Spleen (tissue), 7 donors: ENCODE data around the gene TUBB1.

ENCODE experiments used
- POLR2A ChIP-seq, 3 donors: fragments of 450-650 bp; IDR thresholded peaks; one replicate each; pipeline ENCODE4 v1.5.1; 2017; ENCODE audit warnings: antibody characterized with exemption in 3 of 3, mild to moderate bottlenecking in 1 of 3
- TF ChIP-seq, protein P1 (sequence below), 11 experiments: fragments of 200-600 bp in 7 of 11; fragments of 450-650 bp in 4 of 11; sonication (generic) in 4 of 11; IDR thresholded peaks in 8 of 11; conservative IDR thresholded peaks in 3 of 11; 1 replicate in 7 of 11; 2 replicates in 4 of 11; pipeline versions ENCODE4 v1.4.0 to v1.8.0; 2016 to 2021; ENCODE audit warnings: antibody characterized with exemption in 11 of 11, inconsistent platforms in 4 of 11, mild to moderate bottlenecking in 1 of 11
- donor health status: DM: no; HTN: no; CAD: no; lungs with moderate emphysema.
- donor health status: DM: no; HTN: no; CAD: no.
- donor health status: DM: no; HTN: no; CAD: no.

DNA sequence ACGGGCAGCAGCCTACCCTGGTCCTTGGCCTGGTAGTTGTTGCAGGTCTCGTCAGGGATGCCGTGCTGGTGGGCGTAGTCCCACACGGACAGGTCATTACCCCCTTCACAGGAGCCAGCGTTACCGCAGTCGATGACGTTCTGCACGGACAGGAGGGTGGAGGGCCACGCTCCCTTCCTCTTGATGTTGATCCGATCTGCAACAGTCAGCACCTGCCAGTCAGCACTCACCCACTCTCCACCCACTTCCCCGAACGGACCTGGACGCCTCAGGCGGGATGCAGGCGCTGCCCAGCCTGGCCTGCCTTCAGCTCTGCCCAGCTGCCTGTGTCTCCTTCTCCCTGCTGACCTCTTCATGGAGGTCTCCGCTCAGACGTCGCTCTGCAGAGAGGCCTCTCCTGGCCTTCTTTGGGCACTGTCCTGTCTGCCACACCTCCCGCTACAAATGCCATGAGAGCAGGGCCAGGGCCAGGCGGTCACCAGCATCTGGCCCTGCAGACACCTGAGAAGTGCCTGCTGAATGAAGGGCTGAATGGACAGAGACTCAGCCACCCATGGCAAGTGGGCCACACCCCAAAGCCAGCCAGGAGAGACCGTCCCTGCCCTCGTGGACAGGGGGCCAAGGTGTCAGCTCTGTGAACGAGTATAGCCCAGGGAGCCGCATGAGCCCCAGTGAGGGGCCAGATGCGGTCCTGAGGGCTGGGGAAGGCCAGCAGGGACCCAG, 17.6 kb upstream of the TUBB1 start:
- TF ChIP-seq, protein P1, sequence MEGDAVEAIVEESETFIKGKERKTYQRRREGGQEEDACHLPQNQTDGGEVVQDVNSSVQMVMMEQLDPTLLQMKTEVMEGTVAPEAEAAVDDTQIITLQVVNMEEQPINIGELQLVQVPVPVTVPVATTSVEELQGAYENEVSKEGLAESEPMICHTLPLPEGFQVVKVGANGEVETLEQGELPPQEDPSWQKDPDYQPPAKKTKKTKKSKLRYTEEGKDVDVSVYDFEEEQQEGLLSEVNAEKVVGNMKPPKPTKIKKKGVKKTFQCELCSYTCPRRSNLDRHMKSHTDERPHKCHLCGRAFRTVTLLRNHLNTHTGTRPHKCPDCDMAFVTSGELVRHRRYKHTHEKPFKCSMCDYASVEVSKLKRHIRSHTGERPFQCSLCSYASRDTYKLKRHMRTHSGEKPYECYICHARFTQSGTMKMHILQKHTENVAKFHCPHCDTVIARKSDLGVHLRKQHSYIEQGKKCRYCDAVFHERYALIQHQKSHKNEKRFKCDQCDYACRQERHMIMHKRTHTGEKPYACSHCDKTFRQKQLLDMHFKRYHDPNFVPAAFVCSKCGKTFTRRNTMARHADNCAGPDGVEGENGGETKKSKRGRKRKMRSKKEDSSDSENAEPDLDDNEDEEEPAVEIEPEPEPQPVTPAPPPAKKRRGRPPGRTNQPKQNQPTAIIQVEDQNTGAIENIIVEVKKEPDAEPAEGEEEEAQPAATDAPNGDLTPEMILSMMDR (IDR thresholded peaks at IDR 0.05 in 8 of 11, conservative IDR thresholded peaks at IDR 0.05 in 3 of 11): no peak
- no peak for TF ChIP-seq POLR2A (IDR thresholded peaks at IDR 0.05)
